SJSA1 (cell line): Measurements from ENCODE around the gene C1S. TPM values are rescaled to one million over a fixed set of nuclear protein-coding genes. Genes with fewer than 3 reads are reported as not detected.
"Not testable (repeated sequence)": the region's sequence is repeated elsewhere in the genome, so short reads cannot be mapped to it uniquely, and the experiment has no call there.

ENCODE experiments used
- DNase-seq, 2 experiments: peaks; one replicate each; pipeline ENCODE4 v3.0.0-alpha.2; 2015 to 2020; ENCODE audit warnings: low spot score in 2 of 2, low read depth in 1 of 2
- H3K27ac ChIP-seq: fragments of 250-450 bp; sonication (Bioruptor Pico); 2 replicates; pipeline ENCODE4 v1.5.1; 2020; ENCODE audit warnings: mild to moderate bottlenecking, moderate library complexity
- H3K27me3 ChIP-seq: fragments of 250-450 bp; sonication (Bioruptor Pico); replicated peaks from 2 replicates; pipeline ENCODE4 v1.5.1; 2020; ENCODE audit warnings: mild to moderate bottlenecking, moderate library complexity
- H3K36me3 ChIP-seq: fragments of 250-450 bp; sonication (Bioruptor Pico); 2 replicates; pipeline ENCODE4 v1.5.1; 2020; ENCODE audit warnings: mild to moderate bottlenecking
- H3K4me1 ChIP-seq: fragments of 250-450 bp; sonication (Bioruptor Pico); replicated peaks from 2 replicates; pipeline ENCODE4 v1.6.1; 2021; ENCODE audit warnings: mild to moderate bottlenecking
- H3K4me3 ChIP-seq: fragments of 250-450 bp; sonication (Bioruptor Pico); 2 replicates; pipeline ENCODE4 v1.5.1; 2020; ENCODE audit warnings: mild to moderate bottlenecking
- H3K9me3 ChIP-seq: fragments of 250-450 bp; sonication (Bioruptor Pico); replicated peaks from 2 replicates; pipeline ENCODE4 v1.5.1; 2020; ENCODE audit warnings: mild to moderate bottlenecking
- total RNA-seq: library from RNA; depleted of rRNA; stranded (reverse); fragments of >200 nt; shearing (Covaris generic); gene quantifications from 2 replicates; pipeline ENCODE4 v1.2.3, GENCODE V29; 2014

The C1S gene
- total RNA-seq, 1 experiment from 2014 or later: 35.0 TPM

DNA sequence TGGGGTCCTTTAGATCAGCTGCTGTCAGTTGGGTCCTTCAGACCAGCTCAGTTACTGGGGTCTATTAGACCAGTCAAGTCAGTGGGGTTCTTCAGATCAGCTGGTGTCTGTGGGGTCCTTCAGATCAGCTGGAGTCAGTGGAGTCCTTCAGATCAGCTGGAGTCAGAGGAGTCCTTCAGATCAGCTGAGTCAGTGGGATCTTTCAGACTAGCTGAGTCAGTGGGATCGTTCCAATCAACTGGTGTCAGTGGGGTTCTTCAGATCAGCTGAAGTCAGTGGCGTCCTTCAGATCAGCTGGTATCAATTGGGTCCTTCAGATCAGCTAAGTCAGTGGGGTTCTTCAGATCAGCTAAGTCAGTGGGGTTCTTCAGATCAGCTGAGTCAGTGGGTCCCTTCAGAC is 27.5 kb upstream of the C1S start:
- no peaks in the 10 kb centered on the region for H3K9me3 ChIP-seq
- no peak overlapping the region for H3K4me3 ChIP-seq
- no peaks in the 10 kb centered on the region for H3K36me3 ChIP-seq
- H3K4me1 ChIP-seq: no peaks in the 10 kb centered on the region
- H3K27me3 ChIP-seq: no peaks in the 10 kb centered on the region
- DNase-seq: no peak
- no peak overlapping the region for H3K27ac ChIP-seq

DNA sequence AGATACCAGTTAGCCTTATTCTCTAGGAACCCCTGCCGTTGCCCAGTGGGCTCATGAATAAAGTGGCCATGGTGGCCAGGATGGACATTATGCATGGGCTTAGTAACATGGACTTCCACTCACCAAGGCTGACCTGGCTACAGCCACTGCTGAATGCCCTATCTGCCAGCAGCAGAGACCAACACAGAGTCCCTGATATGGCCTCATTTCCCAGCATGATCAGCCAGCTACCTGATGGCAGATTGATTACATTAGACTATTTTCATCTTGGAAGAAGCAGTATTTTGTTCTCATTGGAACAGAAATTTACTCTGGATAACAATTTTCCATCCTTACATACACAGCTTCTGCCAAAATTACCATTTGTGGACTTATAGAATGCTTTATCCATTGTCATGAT is 26.1 kb upstream of the C1S start:
- H3K4me3 ChIP-seq: no peak overlapping the region
- no peaks in the 10 kb centered on the region for H3K27me3 ChIP-seq
- H3K9me3 ChIP-seq: no peaks in the 10 kb centered on the region
- no peak overlapping the region for H3K27ac ChIP-seq
- no peaks in the 10 kb centered on the region for H3K36me3 ChIP-seq
- no peaks in the 10 kb centered on the region for H3K4me1 ChIP-seq
- DNase-seq: no peak

DNA sequence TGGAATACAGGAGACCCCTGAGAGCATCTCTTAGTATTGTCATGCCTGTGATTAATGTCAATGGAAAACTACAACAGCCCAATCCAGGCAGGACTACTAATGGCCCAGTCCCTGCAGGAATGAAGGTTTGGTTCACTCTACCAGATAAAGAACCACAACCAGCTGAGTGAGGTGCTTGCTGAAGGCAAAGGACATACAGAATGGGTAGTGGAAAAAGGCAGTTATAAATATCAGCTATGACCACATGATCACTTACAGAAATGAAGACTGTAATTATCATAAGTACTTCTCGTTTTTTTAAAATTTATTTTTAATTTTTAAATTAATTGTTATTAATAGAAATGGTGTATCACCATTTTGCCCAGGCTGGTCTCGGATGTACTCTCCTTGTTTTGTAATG is 25.1 kb upstream of the C1S start:
- Histone ChIP-seq H3K4me3 (no peak overlapping the region), H3K27me3 (no peaks in the 10 kb centered on the region), H3K4me1 (no peaks in the 10 kb centered on the region), H3K9me3 (no peaks in the 10 kb centered on the region), H3K27ac (no peak overlapping the region), H3K36me3 (no peaks in the 10 kb centered on the region)
- DNase-seq: no peak

DNA sequence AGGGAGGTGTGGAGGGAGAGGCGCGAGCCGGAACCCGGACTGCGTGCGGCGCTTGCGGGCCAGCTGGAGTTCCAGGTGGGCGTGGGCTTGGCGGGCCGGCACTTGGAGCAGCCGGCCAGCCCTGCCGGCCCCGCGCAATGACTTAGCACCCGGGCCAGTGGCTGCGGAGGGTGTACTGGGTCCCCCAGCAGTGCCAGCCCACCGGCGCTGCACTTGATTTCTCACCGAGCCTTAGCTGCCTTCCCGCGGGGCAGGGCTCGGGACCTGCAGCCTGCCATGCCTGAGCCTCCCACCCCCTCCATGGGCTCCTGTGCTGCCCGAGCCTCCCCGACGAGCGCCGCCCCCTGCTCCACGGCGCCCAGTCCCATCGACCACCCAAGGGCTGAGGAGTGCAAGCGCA is 23.1 kb upstream of the C1S start:
- not testable (repeated sequence) for H3K4me1 ChIP-seq, H3K27ac ChIP-seq, DNase-seq, H3K9me3 ChIP-seq, H3K27me3 ChIP-seq, H3K36me3 ChIP-seq, H3K4me3 ChIP-seq

DNA sequence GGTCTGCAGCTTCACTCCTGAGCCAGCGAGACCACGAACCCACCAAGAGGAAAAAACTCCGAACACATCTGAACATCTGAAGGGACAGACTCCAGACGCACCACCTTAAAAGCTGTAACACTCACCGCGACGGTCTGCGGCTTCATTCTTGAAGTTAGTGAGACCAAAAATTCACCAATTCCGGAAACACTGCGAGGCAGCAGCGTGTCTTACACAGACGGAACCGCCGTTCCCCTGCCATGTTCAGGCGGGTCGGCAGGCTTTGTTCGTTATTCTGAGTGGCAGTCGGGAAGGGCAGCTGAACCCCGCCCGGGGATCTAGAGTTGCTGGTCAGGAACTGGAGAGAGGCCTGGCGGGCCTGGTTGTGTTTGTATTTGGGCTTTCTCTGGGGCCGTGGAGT is 21.9 kb upstream of the C1S start:
- Histone ChIP-seq H3K36me3 (no peaks in the 10 kb centered on the region), H3K27me3 (no peaks in the 10 kb centered on the region), H3K4me1 (no peaks in the 10 kb centered on the region), H3K4me3 (no peak overlapping the region), H3K27ac (no peak overlapping the region), H3K9me3 (no peaks in the 10 kb centered on the region)
- DNase-seq: no peak

DNA sequence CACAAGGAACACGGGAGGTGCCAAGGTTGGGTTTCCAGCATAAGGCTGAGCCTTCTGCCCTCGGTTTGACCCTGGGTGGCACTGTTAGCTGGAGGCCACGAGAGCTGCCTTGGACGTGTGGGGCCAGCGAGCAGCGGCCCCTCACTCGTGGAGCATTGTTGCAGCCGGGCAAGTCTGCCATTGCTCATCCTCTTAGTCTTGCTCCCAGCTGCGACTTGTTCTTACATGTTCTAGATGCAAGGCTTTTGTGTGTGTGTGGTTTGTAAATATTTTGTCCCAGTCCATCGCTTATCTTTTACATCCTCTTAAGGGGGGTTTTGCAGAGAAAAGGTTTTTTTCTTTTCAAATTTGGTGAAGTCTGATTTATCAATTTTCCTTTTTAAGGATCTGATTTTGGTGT is 21.1 kb upstream of the C1S start:
- Histone ChIP-seq H3K4me1 (no peaks in the 10 kb centered on the region), H3K4me3 (no peak overlapping the region), H3K27ac (no peak overlapping the region), H3K27me3 (no peaks in the 10 kb centered on the region), H3K36me3 (no peaks in the 10 kb centered on the region), H3K9me3 (no peaks in the 10 kb centered on the region)
- no peak for DNase-seq

DNA sequence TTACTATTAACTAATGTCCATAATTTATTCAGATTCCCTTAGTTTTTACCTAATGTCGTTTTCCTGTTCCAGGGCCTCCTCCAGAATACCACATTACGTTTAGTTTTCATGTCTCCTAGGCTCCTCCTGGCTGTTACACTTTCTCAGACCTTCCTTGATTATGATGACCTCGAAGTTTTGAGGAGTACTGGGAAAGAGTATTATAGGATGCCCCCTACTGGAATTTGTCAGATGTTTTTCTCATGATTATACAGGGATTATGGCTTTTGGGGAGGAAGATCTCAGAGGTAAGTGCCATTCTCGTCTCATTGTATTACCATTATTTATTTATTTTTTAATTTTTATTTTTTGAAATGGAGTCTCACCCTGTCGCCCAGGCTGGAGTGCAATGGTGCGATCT is 17.7 kb upstream of the C1S start:
- DNase-seq: peak in 1 of 2 experiments; percentile 20
- Histone ChIP-seq H3K4me3 (no peak overlapping the region), H3K27me3 (no peaks in the 10 kb centered on the region), H3K9me3 (no peaks in the 10 kb centered on the region), H3K27ac (no peak overlapping the region), H3K36me3 (no peaks in the 10 kb centered on the region), H3K4me1 (no peaks in the 10 kb centered on the region)

DNA sequence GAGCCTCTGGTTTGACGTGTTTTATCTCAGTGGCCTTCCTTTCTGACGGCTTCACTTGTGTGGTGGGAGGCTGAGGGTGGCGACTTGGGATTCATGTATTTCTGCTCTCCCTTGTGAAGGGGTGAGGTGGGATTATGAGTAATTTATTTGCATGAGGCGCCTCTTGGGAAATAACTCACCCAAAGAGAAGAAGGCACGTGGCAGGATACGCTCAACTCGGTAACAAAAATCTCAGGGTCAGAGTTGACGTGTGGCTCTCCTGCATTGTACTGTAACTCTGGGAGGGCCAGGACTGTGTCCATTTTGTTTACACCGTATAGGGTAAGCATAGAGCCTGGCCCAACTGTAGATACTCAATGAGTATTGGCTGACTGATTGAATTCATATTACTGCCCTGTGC is 14.6 kb upstream of the C1S start:
- Histone ChIP-seq H3K4me3 (no peak overlapping the region), H3K4me1 (no peaks in the 10 kb centered on the region; the same call in 1 of the 2 replicates), H3K27ac (no peak overlapping the region), H3K9me3 (no peaks in the 10 kb centered on the region), H3K36me3 (no peaks in the 10 kb centered on the region), H3K27me3 (peaks cover 9% of the 10 kb centered on the region; the same call in 1 of the 2 replicates)
- no peak for DNase-seq

DNA sequence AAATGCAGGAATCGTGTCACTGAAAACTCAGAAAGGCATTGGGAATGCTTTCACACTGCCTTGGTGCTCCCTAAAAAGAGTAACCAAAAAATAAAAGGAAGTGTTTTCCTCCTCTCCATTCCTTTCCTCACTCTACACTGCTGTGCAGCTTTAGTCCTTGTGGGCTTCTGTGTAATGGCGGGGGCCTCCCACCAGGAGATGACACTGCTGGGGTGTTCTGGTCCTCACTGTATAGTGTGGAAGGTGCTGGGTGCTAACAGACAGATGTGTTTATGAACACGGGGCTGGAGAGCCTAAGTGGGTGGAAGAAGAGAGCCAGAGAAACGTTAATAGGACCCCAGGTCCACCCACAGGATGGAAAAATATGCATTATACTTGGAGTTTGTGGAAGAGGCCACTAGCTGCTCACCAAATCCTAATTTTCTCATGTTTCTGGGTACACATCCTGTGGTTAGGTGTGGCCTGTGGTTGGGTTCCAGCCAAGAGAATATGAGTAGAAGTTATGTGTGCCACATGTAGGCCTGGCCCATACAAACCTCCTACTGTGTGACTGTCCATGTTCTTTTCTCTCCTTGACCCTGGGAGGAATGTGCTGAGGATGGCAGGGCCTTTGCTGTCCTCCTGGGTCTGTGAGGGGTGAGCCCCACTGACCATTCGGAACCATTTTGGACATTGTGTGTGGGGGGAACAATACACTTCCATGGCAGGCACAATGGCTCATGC is 14.0 kb upstream of the C1S start:
- H3K27me3 ChIP-seq: peaks cover 14% of the 10 kb centered on the region
- no peak for DNase-seq
- H3K27ac ChIP-seq: no peak overlapping the region
- no peak overlapping the region for H3K4me3 ChIP-seq
- no peaks in the 10 kb centered on the region for H3K36me3 ChIP-seq
- no peaks in the 10 kb centered on the region; the same call in 1 of the 2 replicates for H3K4me1 ChIP-seq
- H3K9me3 ChIP-seq: no peaks in the 10 kb centered on the region

DNA sequence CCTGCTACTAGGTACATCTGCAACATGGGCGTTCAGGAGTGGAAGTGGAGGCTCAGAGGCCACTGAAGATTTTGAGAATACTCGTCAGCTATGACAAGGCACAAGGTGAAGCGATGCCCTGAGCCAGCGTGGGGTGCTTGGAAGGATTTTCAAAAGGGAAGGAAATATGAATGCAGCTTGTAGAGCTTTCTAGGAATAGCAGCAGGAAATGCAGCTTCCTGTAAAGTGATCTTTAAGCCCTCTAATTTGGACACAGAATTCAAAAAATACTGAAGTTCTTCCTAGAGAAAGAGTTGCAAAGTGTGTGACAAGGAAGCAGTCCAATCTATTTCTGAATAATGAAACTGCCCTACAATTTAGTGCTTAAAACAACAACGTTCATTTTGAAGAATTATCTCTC is 13.2 kb upstream of the C1S start:
- H3K27ac ChIP-seq: no peak overlapping the region
- H3K9me3 ChIP-seq: no peaks in the 10 kb centered on the region

DNA sequence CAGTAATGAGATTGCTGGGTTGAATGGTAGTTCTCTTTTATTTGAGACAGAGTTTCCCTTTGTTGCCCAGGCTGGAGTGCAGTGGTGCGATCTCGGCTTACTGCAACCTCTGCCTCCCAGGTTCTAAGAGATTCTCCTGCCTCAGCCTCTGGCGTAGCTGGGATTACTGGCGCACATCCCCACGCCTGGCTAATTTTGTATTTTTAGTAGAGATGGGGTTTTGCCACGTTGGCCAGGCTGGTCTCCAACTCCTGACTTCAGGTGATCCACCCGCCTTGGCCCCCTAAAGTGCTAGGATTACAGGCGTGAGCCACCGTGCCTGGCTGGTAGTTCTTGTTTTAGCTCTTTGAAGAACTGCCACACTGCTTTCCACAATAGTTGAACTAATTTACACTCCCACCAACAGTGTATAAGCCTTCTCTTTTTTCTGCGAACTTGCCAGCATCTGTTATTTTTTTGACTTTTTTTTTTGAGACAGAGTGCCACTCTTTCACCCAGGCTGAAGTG is 11.0 kb upstream of the C1S start:
- H3K27me3 ChIP-seq: peaks cover 30% of the 10 kb centered on the region
- H3K4me1 ChIP-seq, H3K36me3 ChIP-seq, H3K4me3 ChIP-seq, DNase-seq, H3K9me3 ChIP-seq, H3K27ac ChIP-seq: not testable (repeated sequence)

More for the DNA sequence above, 13.2 kb upstream of the C1S start:
- no peaks in the 10 kb centered on the region for H3K36me3 ChIP-seq
- no peaks in the 10 kb centered on the region; the same call in 1 of the 2 replicates for H3K4me1 ChIP-seq
- H3K4me3 ChIP-seq: no peak overlapping the region
- DNase-seq: no peak
- peaks cover 21% of the 10 kb centered on the region for H3K27me3 ChIP-seq

DNA sequence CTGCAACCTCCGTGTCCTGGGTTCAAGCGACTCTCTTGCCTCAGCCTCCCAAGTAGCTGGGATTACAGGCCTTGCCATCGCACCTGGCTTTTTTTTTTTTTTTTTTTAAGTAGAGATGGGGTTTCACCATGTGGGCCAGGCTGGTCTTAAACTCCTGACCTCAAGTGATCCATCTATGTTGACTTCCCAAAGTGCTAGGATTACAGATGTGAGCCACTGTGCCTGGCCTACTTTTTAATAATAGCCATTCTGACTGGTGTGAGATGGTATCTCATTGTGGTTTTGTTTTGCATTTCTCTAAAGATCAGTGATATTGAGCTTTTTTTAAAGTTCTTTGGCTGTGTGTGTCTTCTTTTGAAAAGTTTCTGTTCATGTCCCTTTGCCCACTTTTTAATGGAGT is 10.5 kb upstream of the C1S start:
- H3K27me3 ChIP-seq: peaks cover 30% of the 10 kb centered on the region
- H3K9me3 ChIP-seq, DNase-seq, H3K27ac ChIP-seq, H3K4me3 ChIP-seq, H3K36me3 ChIP-seq, H3K4me1 ChIP-seq: not testable (repeated sequence)

DNA sequence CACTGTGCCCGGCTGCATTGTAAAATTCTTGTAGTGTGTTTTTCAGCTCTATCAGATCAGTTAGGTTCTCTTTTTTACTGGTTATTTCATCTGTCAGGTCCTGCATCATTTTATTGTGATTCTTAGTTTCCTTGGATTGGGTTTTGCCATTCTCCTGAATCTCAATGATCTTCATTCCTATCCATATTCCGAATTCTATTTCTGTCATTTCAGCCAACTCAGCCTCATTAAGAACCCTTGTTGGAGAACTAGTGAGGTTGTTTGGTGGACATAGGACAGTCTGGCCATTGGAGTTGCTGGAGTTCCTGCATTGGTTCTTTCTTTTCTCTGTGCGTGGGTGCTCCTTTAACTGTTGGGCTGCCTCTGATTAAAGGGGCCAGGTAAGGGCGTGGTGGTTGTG is 5.6 kb upstream of the C1S start:
- H3K4me1 ChIP-seq: peaks cover under 1% of the 10 kb centered on the region; the same call in 1 of the 2 replicates
- peaks cover 30% of the 10 kb centered on the region for H3K27me3 ChIP-seq
- no peaks in the 10 kb centered on the region for H3K36me3 ChIP-seq
- no peak for DNase-seq
- H3K27ac ChIP-seq: no peak overlapping the region
- H3K4me3 ChIP-seq: no peak overlapping the region
- H3K9me3 ChIP-seq: no peaks in the 10 kb centered on the region

DNA sequence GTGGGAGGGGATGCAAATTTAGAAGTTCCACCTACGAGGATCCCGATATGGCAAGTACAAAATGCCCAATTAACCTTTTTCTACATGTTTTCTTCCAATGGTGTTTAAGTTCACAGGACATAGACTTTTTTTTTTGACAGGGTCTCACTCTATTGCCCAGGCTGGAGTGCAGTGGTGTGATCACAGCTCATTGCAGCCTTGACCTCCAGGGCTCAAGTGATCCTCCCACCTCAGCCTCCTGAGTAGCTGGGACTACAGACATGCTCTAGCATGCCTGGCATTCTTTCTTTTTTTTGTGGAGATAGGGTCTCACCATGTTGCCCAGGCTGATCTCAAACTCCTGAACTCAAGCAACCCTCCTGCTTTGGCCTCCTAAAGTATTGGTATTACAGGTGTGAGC is 4.8 kb upstream of the C1S start:
- H3K4me3 ChIP-seq, H3K27ac ChIP-seq, H3K9me3 ChIP-seq, H3K36me3 ChIP-seq, DNase-seq, H3K4me1 ChIP-seq: not testable (repeated sequence)
- H3K27me3 ChIP-seq: peaks cover 23% of the 10 kb centered on the region
